T1000 (cell line): Measurements from ENCODE around the gene U2AF1L4.
"Not testable (repeated sequence)": the region's sequence is repeated elsewhere in the genome, so short reads cannot be mapped to it uniquely, and the experiment has no call there.

ENCODE experiments used
- DNase-seq: peaks from one replicate; lab custom pipeline; 2025; ENCODE audit warnings: mixed read lengths; lab: John Stamatoyannopoulos, UW

Gene U2AF1L4

GRCh38 chr19:35780717-35781116 is 35.5 kb upstream of the U2AF1L4 start:
- DNase-seq: no peak

- no peak for DNase-seq
Observed at GRCh38 chr19:35780058-35780457, 34.8 kb upstream of the U2AF1L4 start.

- no peak for DNase-seq
Observed at GRCh38 chr19:35779033-35779432, 33.8 kb upstream of the U2AF1L4 start.

GRCh38 chr19:35777961-35778360 is 32.7 kb upstream of the U2AF1L4 start:
- no peak for DNase-seq

GRCh38 chr19:35777086-35777841 is 32.0 kb upstream of the U2AF1L4 start:
- DNase-seq: no peak

- DNase-seq: no peak
Observed at GRCh38 chr19:35776102-35776788, 31.0 kb upstream of the U2AF1L4 start.

- DNase-seq: peak; percentile 98
Observed at GRCh38 chr19:35775298-35776101, 30.3 kb upstream of the U2AF1L4 start, which contains the start of gene ARHGAP33. Gene ARHGAP33 (plus strand): TSS chr19:35775564. CDS start chr19:35775659, 95 bp downstream.

GRCh38 chr19:35775046-35775297 is 29.8 kb upstream of the U2AF1L4 start:
- DNase-seq: no peak

- no peak for DNase-seq
Observed at GRCh38 chr19:35774274-35775045, 29.2 kb upstream of the U2AF1L4 start.

GRCh38 chr19:35773020-35773806 is 28.0 kb upstream of the U2AF1L4 start:
- no peak for DNase-seq

GRCh38 chr19:35772362-35772761 is 27.1 kb upstream of the U2AF1L4 start:
- DNase-seq: not testable (repeated sequence)

- no peak for DNase-seq
Observed at GRCh38 chr19:35768082-35768421, 22.8 kb upstream of the U2AF1L4 start.

GRCh38 chr19:35767288-35768081 is 22.3 kb upstream of the U2AF1L4 start:
- DNase-seq: no peak

- no peak for DNase-seq
Observed at GRCh38 chr19:35766571-35767104, 21.4 kb upstream of the U2AF1L4 start.

- no peak for DNase-seq
Observed at GRCh38 chr19:35764432-35765315, 19.5 kb upstream of the U2AF1L4 start.

- DNase-seq: no peak
Observed at GRCh38 chr19:35760711-35761349, 15.6 kb upstream of the U2AF1L4 start.

- DNase-seq: no peak
Observed at GRCh38 chr19:35759697-35760096, 14.5 kb upstream of the U2AF1L4 start.

GRCh38 chr19:35757749-35758608 is 12.8 kb upstream of the U2AF1L4 start, which contains the start of gene PROSER3:
Gene PROSER3 (plus strand): TSS chr19:35758176. CDS start chr19:35758216, 40 bp downstream.
- DNase-seq: peak; percentile 98
